GM19438 (cell line): Measurements from ENCODE around the gene SLAMF6.
"Not testable (repeated sequence)": the region's sequence is repeated elsewhere in the genome, so short reads cannot be mapped to it uniquely, and the experiment has no call there.

Experiments
- ATAC-seq: cut with Tn5 transposase; IDR thresholded peaks from one replicate; pipeline ENCODE4 v1.9.1; 2021; ENCODE audit warnings: low read depth; ENCODE audit not compliant: unreplicated experiment

The SLAMF6 gene

GRCh38 chr1:160517519-160517918, 5.5 kb downstream of the SLAMF6 start:
- ATAC-seq: not testable (repeated sequence)

GRCh38 chr1:160515908-160516307, 7.1 kb downstream of the SLAMF6 start:
- ATAC-seq: not testable (repeated sequence)

GRCh38 chr1:160504651-160505050, 18.4 kb downstream of the SLAMF6 start:
- ATAC-seq: no peak

GRCh38 chr1:160503087-160503486, 20.0 kb downstream of the SLAMF6 start:
- no peak for ATAC-seq

- ATAC-seq: no peak
Observed at GRCh38 chr1:160500321-160500990, 22.6 kb downstream of the SLAMF6 start.

- ATAC-seq: no peak
Observed at GRCh38 chr1:160499631-160500030, 23.4 kb downstream of the SLAMF6 start.

GRCh38 chr1:160498301-160499065, 24.6 kb downstream of the SLAMF6 start:
- not testable (repeated sequence) for ATAC-seq

- ATAC-seq: no peak
Observed at GRCh38 chr1:160496334-160496733, 26.7 kb downstream of the SLAMF6 start.

GRCh38 chr1:160494620-160495019, 28.4 kb downstream of the SLAMF6 start:
- no peak for ATAC-seq

- no peak for ATAC-seq
Observed at GRCh38 chr1:160492617-160493016, 30.4 kb downstream of the SLAMF6 start.

- ATAC-seq: no peak
Observed at GRCh38 chr1:160491981-160492380, 31.1 kb downstream of the SLAMF6 start.

GRCh38 chr1:160491017-160491416, 32.0 kb downstream of the SLAMF6 start:
- ATAC-seq: no peak

GRCh38 chr1:160489513-160490261, 33.4 kb downstream of the SLAMF6 start:
- no peak for ATAC-seq

GRCh38 chr1:160488347-160489058, 34.6 kb downstream of the SLAMF6 start:
- ATAC-seq: no peak

GRCh38 chr1:160486453-160486852, 36.6 kb downstream of the SLAMF6 start:
- no peak for ATAC-seq

- no peak for ATAC-seq
Observed at GRCh38 chr1:160483505-160484185, 39.4 kb downstream of the SLAMF6 start.

GRCh38 chr1:160481979-160482596, 41.0 kb downstream of the SLAMF6 start:
- ATAC-seq: no peak

GRCh38 chr1:160480781-160481180, 42.3 kb downstream of the SLAMF6 start:
- not testable (repeated sequence) for ATAC-seq

GRCh38 chr1:160479091-160479490, 44.0 kb downstream of the SLAMF6 start:
- not testable (repeated sequence) for ATAC-seq
